A549 (cell line): ENCODE results near the gene TMEM18. TPM values are rescaled to one million over a fixed set of nuclear protein-coding genes. Genes with fewer than 3 reads are reported as not detected.

ENCODE experiments used
- ATAC-seq, 2 experiments: fragments of 200-7000 bp in 1 of 2; fragments of >200 bp in 1 of 2; cut with Nextera tagmentation in 1 of 2; cut with Tn5 transposase in 1 of 2; 3 replicates each; pipeline versions ENCODE4 v1.8.0 to v1.9.1; 2018 to 2020; ENCODE audit warnings: mild to moderate bottlenecking in 1 of 2, moderate library complexity in 1 of 2
- CTCF ChIA-PET: fragments of 300-600 bp; sonication (Branson Sonifier 250); formaldehyde crosslinking; extraction: SDS; loops from one replicate; lab custom pipeline; 2021; ENCODE audit warnings: antibody characterized with exemption, inconsistent platforms; lab: Yijun Ruan, JAX
- POLR2A ChIA-PET: fragments of 350-600 bp; formaldehyde crosslinking; extraction: SDS; loops from one replicate; lab custom pipeline; 2021; ENCODE audit warnings: antibody characterized with exemption, inconsistent platforms; lab: Yijun Ruan, JAX
- DNase-seq, 2 experiments: peaks; one replicate each; pipeline versions ENCODE4 v3.0.0 to v3.0.0-alpha.2; 2011 to 2016; ENCODE audit warnings: low read depth in 1 of 2, low spot score in 1 of 2
- FAIRE-seq: peaks from 2 replicates; lab custom pipeline; 2011; peaks lifted over from hg19 to GRCh38; lab: Jason Lieb, UNC
- H3K27ac ChIP-seq, 2 experiments: fragments of >200 bp; sonication (Bioruptor Twin); formaldehyde crosslinking; 3 replicates each; pipeline ENCODE4 v1.5.1; 2016 to 2017
- H3K4me1 ChIP-seq: fragments of >200 bp; sonication (Bioruptor Twin); formaldehyde crosslinking; 3 replicates; pipeline ENCODE4 v1.6.1; 2016
- H3K4me2 ChIP-seq: fragments of >200 bp; sonication (Bioruptor Twin); formaldehyde crosslinking; 3 replicates; pipeline ENCODE4 v1.6.1; 2016
- H3K4me3 ChIP-seq: fragments of >200 bp; sonication (Bioruptor Twin); formaldehyde crosslinking; 3 replicates; pipeline ENCODE4 v1.5.1; 2016
- H3K9me3 ChIP-seq: fragments of >200 bp; sonication (Bioruptor Twin); formaldehyde crosslinking; 3 replicates; pipeline ENCODE4 v1.6.1; 2016
- CBX2 ChIP-seq: fragments of 200-600 bp; sonication (generic); IDR thresholded peaks from 2 replicates; pipeline ENCODE4 v1.6.1; 2016; ENCODE audit warnings: low read depth, mild to moderate bottlenecking, borderline replicate concordance
- CEBPB ChIP-seq, 2 experiments: fragments of >200 bp in 1 of 2; sonication (Bioruptor Twin) in 1 of 2; formaldehyde crosslinking in 1 of 2; IDR thresholded peaks; 2 replicates each; pipeline ENCODE4 v1.6.1; 2012 to 2016
- CHD4 ChIP-seq: fragments of 200-600 bp; sonication (generic); IDR thresholded peaks from 2 replicates; pipeline ENCODE4 v1.6.1; 2016; ENCODE audit warnings: antibody characterized with exemption, mild to moderate bottlenecking, borderline replicate concordance
- EP300 ChIP-seq, 2 experiments: fragments of >200 bp; sonication (Bioruptor Twin); formaldehyde crosslinking; IDR thresholded peaks; 2 replicates in 1 of 2; 3 replicates in 1 of 2; pipeline ENCODE4 v1.6.1; 2016 to 2017
- ESRRA ChIP-seq: fragments of 150-350 bp; IDR thresholded peaks from 2 replicates; pipeline ENCODE4 v1.6.1; 2014; ENCODE audit warnings: mild to moderate bottlenecking, low read length, borderline replicate concordance
- FOSL2 ChIP-seq, 2 experiments: fragments of 450-650 bp in 1 of 2; fragments of >200 bp in 1 of 2; sonication (Bioruptor Twin) in 1 of 2; formaldehyde crosslinking; IDR thresholded peaks; 2 replicates each; pipeline versions ENCODE4 v1.5.0 to v1.6.1; 2016 to 2020; ENCODE audit warnings: mild to moderate bottlenecking in 1 of 2, moderate library complexity in 1 of 2
- FOXS1 ChIP-seq: fragments of 250-450 bp; sonication (Bioruptor Pico); IDR thresholded peaks from 2 replicates; pipeline ENCODE4 v1.5.0; 2020; ENCODE audit warnings: mild to moderate bottlenecking, moderate library complexity
- HDAC2 ChIP-seq: fragments of 200-600 bp; sonication (generic); IDR thresholded peaks from 2 replicates; pipeline ENCODE4 v1.6.1; 2016
- HEYL ChIP-seq: fragments of 250-450 bp; sonication (Bioruptor Pico); IDR thresholded peaks from 2 replicates; pipeline ENCODE4 v1.8.0; 2021; ENCODE audit warnings: mild to moderate bottlenecking, moderate library complexity
- HOXA7 ChIP-seq: fragments of 250-450 bp; sonication (Bioruptor Pico); IDR thresholded peaks from 2 replicates; pipeline ENCODE4 v1.5.0; 2020; ENCODE audit warnings: mild to moderate bottlenecking, moderate library complexity
- HOXB13 ChIP-seq: fragments of 250-450 bp; sonication (Bioruptor Pico); IDR thresholded peaks from 2 replicates; pipeline ENCODE4 v1.5.0; 2020; ENCODE audit warnings: low read depth, mild to moderate bottlenecking, moderate library complexity
- HOXB5 ChIP-seq: fragments of 250-450 bp; sonication (Bioruptor Pico); IDR thresholded peaks from 2 replicates; pipeline ENCODE4 v1.5.0; 2020; ENCODE audit warnings: mild to moderate bottlenecking, moderate library complexity
- JUNB ChIP-seq: fragments of >200 bp; sonication (Bioruptor Twin); formaldehyde crosslinking; IDR thresholded peaks from 2 replicates; pipeline ENCODE4 v1.6.1; 2016
- KDM5A ChIP-seq: fragments of 200-600 bp; sonication (generic); IDR thresholded peaks from 2 replicates; pipeline ENCODE4 v1.6.1; 2016; ENCODE audit warnings: antibody characterized with exemption, mild to moderate bottlenecking
- MAFK ChIP-seq: fragments of 450-650 bp; IDR thresholded peaks from 2 replicates; pipeline ENCODE4 v1.6.1; 2014; ENCODE audit not compliant: partially characterized antibody
- NFE2L2 ChIP-seq: fragments of 150-350 bp; conservative IDR thresholded peaks from 2 replicates; pipeline ENCODE4 v1.6.1; 2014; ENCODE audit warnings: low read length
- POLR2A ChIP-seq: IDR thresholded peaks from 2 replicates; pipeline ENCODE4 v1.6.1; 2012; ENCODE audit warnings: mild to moderate bottlenecking, low read length
- POLR2AphosphoS2 ChIP-seq: conservative IDR thresholded peaks from 2 replicates; pipeline ENCODE4 v1.6.1; 2012; ENCODE audit warnings: low read length, improper control_type of control experiment, inconsistent platforms
- RARB ChIP-seq: fragments of 250-450 bp; sonication (Bioruptor Pico); IDR thresholded peaks from 2 replicates; pipeline ENCODE4 v1.8.0; 2021; ENCODE audit warnings: mild to moderate bottlenecking, moderate library complexity
- RFX5 ChIP-seq: fragments of 450-650 bp; IDR thresholded peaks from 2 replicates; pipeline ENCODE4 v1.7.1; 2014; ENCODE audit warnings: antibody characterized with exemption, mild to moderate bottlenecking, moderate library complexity
- SMC3 ChIP-seq: fragments of >200 bp; sonication (Bioruptor Twin); formaldehyde crosslinking; IDR thresholded peaks from 3 replicates; pipeline ENCODE4 v1.6.1; 2018; ENCODE audit warnings: inconsistent platforms
- TP53 ChIP-seq: fragments of 250-450 bp; sonication (Bioruptor Pico); IDR thresholded peaks from 2 replicates; pipeline ENCODE4 v1.5.0; 2021; ENCODE audit warnings: mild to moderate bottlenecking, moderate library complexity
- ZC3H11A ChIP-seq: fragments of 450-650 bp; IDR thresholded peaks from 2 replicates; pipeline ENCODE4 v1.6.1; 2014; ENCODE audit warnings: antibody characterized with exemption, mild to moderate bottlenecking
- ZNF302 ChIP-seq: fragments of 250-450 bp; sonication (Bioruptor Pico); IDR thresholded peaks from 2 replicates; pipeline ENCODE4 v1.9.0; 2021; ENCODE audit warnings: inconsistent platforms, mild to moderate bottlenecking, moderate library complexity
- ZSCAN20 ChIP-seq: fragments of 250-450 bp; sonication (Bioruptor Pico); IDR thresholded peaks from 2 replicates; pipeline ENCODE4 v1.8.0; 2022; ENCODE audit warnings: mild to moderate bottlenecking, moderate library complexity
- WGBS: methylation state at CpG from one replicate; pipeline ENCODE4 v1.1.6; 2017; ENCODE audit errors: missing lambda C conversion rate; 5-methylcytosine and 5-hydroxymethylcytosine counted together
- polyA plus RNA-seq, 4 experiments: library from polyadenylated mRNA; depleted of rRNA in 3 of 4; stranded (reverse); fragments of >200 nt; fragmentation: RNase III in 1 of 4; extraction: RNeasy Plus Mini Kit Qiagen cat#74134 plus additional on column Dnase treatment in 1 of 4; gene quantifications; 2 replicates in 3 of 4; 3 replicates in 1 of 4; pipeline ENCODE4 v1.2.3, GENCODE V29; 2011 to 2017
- TF ChIP-seq, protein P1 (sequence below): fragments of 450-650 bp; IDR thresholded peaks from 2 replicates; pipeline ENCODE4 v1.6.1; 2014; ENCODE audit warnings: antibody characterized with exemption
- TF ChIP-seq, protein P2 (sequence below): fragments of 150-350 bp; IDR thresholded peaks from 2 replicates; pipeline ENCODE4 v1.6.1; 2014; ENCODE audit warnings: low read depth, mild to moderate bottlenecking, low read length
- TF ChIP-seq, protein P3 (sequence below): IDR thresholded peaks from 2 replicates; pipeline ENCODE4 v1.6.1; 2012; ENCODE audit warnings: low read depth, borderline replicate concordance
- TF ChIP-seq, protein P4 (sequence below): IDR thresholded peaks from 2 replicates; pipeline ENCODE4 v1.6.1; 2012

Gene TMEM18
- polyA plus RNA-seq, 2 of the 4 experiments (the other 2 are of a cell fraction) = 35.6 to 75.0 TPM

DNA sequence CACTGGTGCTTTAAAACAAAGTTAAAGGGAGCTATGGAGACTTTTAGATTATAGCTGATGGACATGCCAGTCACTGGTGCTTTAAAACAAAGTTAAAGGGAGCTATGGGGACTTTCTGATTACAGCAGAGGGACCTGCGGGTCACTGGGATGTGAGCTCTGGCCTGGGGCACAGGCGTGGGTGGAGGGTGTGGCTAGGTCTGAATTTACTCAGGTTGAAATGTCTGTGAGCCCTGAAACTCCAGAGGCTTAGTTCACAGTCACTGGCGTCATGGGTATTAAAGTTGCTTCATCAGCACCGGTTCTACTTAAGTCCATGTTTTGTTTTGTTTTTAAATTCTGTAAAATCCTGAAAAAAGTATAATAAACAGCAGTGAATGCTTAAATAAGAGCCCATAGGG, 49.0 kb upstream of the TMEM18 start:
- H3K4me1 ChIP-seq = peaks cover 6% of the 10 kb centered on the region; the same call in 2 of the 3 replicates
- H3K9me3 ChIP-seq = no peaks in the 10 kb centered on the region
- no peak overlapping the region for H3K27ac ChIP-seq
- TF ChIP-seq SMC3 (no peak), POLR2A (no peak), FOXS1 (CRISPR knock-in tag) (no peak), RFX5 (no peak), JUNB (no peak), HOXB5 (CRISPR knock-in tag) (no peak), FOSL2 (IDR thresholded peaks at IDR 0.05) (no peak), FOSL2 (CRISPR knock-in tag; IDR thresholded peaks at IDR 0.05) (no peak), HOXB13 (CRISPR knock-in tag) (no peak), NFE2L2 (no peak), ZSCAN20 (no peak), HEYL (CRISPR knock-in tag) (no peak), RARB (CRISPR knock-in tag) (no peak), CHD4 (no peak), POLR2AphosphoS2 (no peak), EP300 (IDR thresholded peaks at IDR 0.05) (no peak), CBX2 (no peak), ZNF302 (no peak)
- TF ChIP-seq, protein P1, sequence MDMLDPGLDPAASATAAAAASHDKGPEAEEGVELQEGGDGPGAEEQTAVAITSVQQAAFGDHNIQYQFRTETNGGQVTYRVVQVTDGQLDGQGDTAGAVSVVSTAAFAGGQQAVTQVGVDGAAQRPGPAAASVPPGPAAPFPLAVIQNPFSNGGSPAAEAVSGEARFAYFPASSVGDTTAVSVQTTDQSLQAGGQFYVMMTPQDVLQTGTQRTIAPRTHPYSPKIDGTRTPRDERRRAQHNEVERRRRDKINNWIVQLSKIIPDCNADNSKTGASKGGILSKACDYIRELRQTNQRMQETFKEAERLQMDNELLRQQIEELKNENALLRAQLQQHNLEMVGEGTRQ = no peak
- TF ChIP-seq, protein P2, sequence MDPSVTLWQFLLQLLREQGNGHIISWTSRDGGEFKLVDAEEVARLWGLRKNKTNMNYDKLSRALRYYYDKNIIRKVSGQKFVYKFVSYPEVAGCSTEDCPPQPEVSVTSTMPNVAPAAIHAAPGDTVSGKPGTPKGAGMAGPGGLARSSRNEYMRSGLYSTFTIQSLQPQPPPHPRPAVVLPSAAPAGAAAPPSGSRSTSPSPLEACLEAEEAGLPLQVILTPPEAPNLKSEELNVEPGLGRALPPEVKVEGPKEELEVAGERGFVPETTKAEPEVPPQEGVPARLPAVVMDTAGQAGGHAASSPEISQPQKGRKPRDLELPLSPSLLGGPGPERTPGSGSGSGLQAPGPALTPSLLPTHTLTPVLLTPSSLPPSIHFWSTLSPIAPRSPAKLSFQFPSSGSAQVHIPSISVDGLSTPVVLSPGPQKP = no peak
- FAIRE-seq (no peak), DNase-seq (no peak), ATAC-seq (no peak)
- ChIA-PET CTCF (interaction anchor here (0.8 to 1.6 kb wide), 2 partner anchors 10 to 11 kb away, joined by 5 to 10 read pairs; no protein-coding TSS in a partner anchor), POLR2A (no interaction called here)
- no peak overlapping the region for H3K4me2 ChIP-seq
- H3K4me3 ChIP-seq = no peak overlapping the region
- WGBS = 15% methylated on average over 4 of the region's 4 CpGs

DNA sequence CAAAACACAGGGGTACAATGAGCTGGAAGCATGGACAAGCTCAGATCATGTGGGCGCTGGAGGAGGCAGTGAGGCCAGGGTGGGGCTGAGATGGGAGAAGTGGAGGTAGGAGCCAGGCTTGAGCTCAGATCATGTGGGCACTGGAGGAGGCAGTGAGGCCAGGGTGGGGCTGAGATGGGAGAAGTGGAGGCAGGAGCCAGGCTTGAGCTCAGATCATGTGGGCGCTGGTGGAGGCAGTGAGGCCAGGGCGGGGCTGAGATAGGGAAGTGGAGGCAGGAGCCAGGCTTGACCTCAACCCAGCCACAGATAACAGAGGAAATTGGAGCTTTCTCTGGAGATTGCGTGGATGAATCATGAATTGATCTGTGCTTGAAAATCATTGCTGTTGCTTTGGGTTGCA, 48.3 kb upstream of the TMEM18 start:
- no peak overlapping the region for H3K4me3 ChIP-seq
- ATAC-seq (no peak), DNase-seq (no peak), FAIRE-seq (no peak)
- H3K9me3 ChIP-seq = no peaks in the 10 kb centered on the region
- H3K4me1 ChIP-seq = peaks cover 8% of the 10 kb centered on the region; the same call in 2 of the 3 replicates
- ChIA-PET CTCF (interaction anchor here (0.8 to 1.6 kb wide), 2 partner anchors 11 kb away, joined by 5 to 10 read pairs; no protein-coding TSS in a partner anchor), POLR2A (interaction anchor here (0.5 kb wide), 1 partner anchor 14 kb away, joined by 5 read pairs; no protein-coding TSS in a partner anchor)
- 44% methylated on average over 4 of the region's 4 CpGs for WGBS
- TF ChIP-seq HDAC2 = no peak
- TF ChIP-seq HOXA7 (CRISPR knock-in tag) = no peak
- no peak for TF ChIP-seq ESRRA
- TF ChIP-seq CEBPB (IDR thresholded peaks at IDR 0.05) = no peak
- TF ChIP-seq TP53 (CRISPR knock-in tag) = no peak
- no peak for TF ChIP-seq HOXB13 (CRISPR knock-in tag)
- TF ChIP-seq MAFK = no peak
- TF ChIP-seq, protein P3, sequence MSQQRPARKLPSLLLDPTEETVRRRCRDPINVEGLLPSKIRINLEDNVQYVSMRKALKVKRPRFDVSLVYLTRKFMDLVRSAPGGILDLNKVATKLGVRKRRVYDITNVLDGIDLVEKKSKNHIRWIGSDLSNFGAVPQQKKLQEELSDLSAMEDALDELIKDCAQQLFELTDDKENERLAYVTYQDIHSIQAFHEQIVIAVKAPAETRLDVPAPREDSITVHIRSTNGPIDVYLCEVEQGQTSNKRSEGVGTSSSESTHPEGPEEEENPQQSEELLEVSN = no peak
- TF ChIP-seq, protein P4, sequence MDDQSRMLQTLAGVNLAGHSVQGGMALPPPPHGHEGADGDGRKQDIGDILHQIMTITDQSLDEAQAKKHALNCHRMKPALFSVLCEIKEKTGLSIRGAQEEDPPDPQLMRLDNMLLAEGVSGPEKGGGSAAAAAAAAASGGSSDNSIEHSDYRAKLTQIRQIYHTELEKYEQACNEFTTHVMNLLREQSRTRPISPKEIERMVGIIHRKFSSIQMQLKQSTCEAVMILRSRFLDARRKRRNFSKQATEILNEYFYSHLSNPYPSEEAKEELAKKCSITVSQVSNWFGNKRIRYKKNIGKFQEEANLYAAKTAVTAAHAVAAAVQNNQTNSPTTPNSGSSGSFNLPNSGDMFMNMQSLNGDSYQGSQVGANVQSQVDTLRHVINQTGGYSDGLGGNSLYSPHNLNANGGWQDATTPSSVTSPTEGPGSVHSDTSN = no peak
- TF ChIP-seq, protein P2 = no peak
- TF ChIP-seq KDM5A = no peak
- no peak for TF ChIP-seq HEYL (CRISPR knock-in tag)
- TF ChIP-seq ZNF302 = no peak
- TF ChIP-seq ZC3H11A = no peak
- no peak for TF ChIP-seq RFX5
- no peak for TF ChIP-seq POLR2AphosphoS2
- H3K27ac ChIP-seq = no peak overlapping the region
- no peak overlapping the region for H3K4me2 ChIP-seq
